ENCODE measurements around the gene ST3GAL4. TPM values are rescaled to one million over a fixed set of nuclear protein-coding genes. Genes with fewer than 3 reads are reported as not detected.
A peak's percentile ranks its signal among the peaks of the same experiment; 100 is the strongest.

The ST3GAL4 gene
- total and polyA plus RNA-seq, 8 donors: 30.2 to 38.8 (median 34.6) TPM

- TF ChIP-seq CTCF (IDR thresholded peaks at IDR 0.05): no peak
- Histone ChIP-seq H3K9me3 (no peaks in the 10 kb centered on the region), H3K4me1 (peaks cover 4 to 76% of the 10 kb centered on the region in 2 donors), H3K4me3 (no peak overlapping the region), H3K27ac (peak overlapping the region; percentile 26 to 39), H3K27me3 (no peaks in the 10 kb centered on the region), H3K36me3 (peaks cover under 1 to 3% of the 10 kb centered on the region in 2 donors)
- DNase-seq: no peak
- intact Hi-C loops (cut with DNase I): no loop called here
- no peak for ATAC-seq
Measured at GRCh38 chr11:126350836-126351235, 4.7 kb upstream of the ST3GAL4 start.

GRCh38 chr11:126352163-126352562 is 3.3 kb upstream of the ST3GAL4 start:
- Histone ChIP-seq H3K9me3 (no peaks in the 10 kb centered on the region), H3K27me3 (no peaks in the 10 kb centered on the region), H3K4me1 (peaks cover 4 to 77% of the 10 kb centered on the region in 2 donors), H3K4me3 (no peak overlapping the region), H3K36me3 (peaks cover 0 to 3% of the 10 kb centered on the region in 2 donors), H3K27ac (peak overlapping the region in 1 of 2 donors; percentile 39)
- no peak for TF ChIP-seq CTCF (IDR thresholded peaks at IDR 0.05)
- no peak for DNase-seq
- ATAC-seq: no peak
- intact Hi-C loops (cut with DNase I): no loop called here

- no peak overlapping the region for H3K4me3 ChIP-seq
- H3K4me1 ChIP-seq: peaks cover 4 to 82% of the 10 kb centered on the region in 2 donors
- H3K27ac ChIP-seq: peak overlapping the region in 1 of 2 donors; percentile 69
- intact Hi-C loops (cut with DNase I): no loop called here
- no peaks in the 10 kb centered on the region for H3K27me3 ChIP-seq
- no peak for TF ChIP-seq CTCF (IDR thresholded peaks at IDR 0.05)
- H3K36me3 ChIP-seq: peaks cover 0 to 3% of the 10 kb centered on the region in 2 donors
- no peak for ATAC-seq
- no peaks in the 10 kb centered on the region for H3K9me3 ChIP-seq
- no peak for DNase-seq
Measured at GRCh38 chr11:126352934-126353801, 2.3 kb upstream of the ST3GAL4 start.

GRCh38 chr11:126354631-126355323 is 709 bp upstream of the ST3GAL4 start:
- Histone ChIP-seq H3K4me1 (peaks cover under 1 to 83% of the 10 kb centered on the region in 2 donors), H3K4me3 (peak overlapping the region; percentile 60 to 63), H3K27ac (peak overlapping the region; percentile 67 to 78), H3K9me3 (no peaks in the 10 kb centered on the region), H3K36me3 (peaks cover 0 to 3% of the 10 kb centered on the region in 2 donors), H3K27me3 (no peaks in the 10 kb centered on the region)
- no peak for DNase-seq
- ATAC-seq: no peak
- no peak for TF ChIP-seq CTCF (IDR thresholded peaks at IDR 0.05)
- intact Hi-C loops (cut with DNase I): no loop called here

Measured in left lung (tissue), 10 donors.